Activated CD4-positive, alpha-beta memory T cell treated with anti-CD3 and anti-CD28 coated beads for 36 hours (primary cell): ENCODE results near the gene GALK1. TPM values are rescaled to one million over a fixed set of nuclear protein-coding genes. Genes with fewer than 3 reads are reported as not detected.

Experiments
- CTCF ChIA-PET: fragments of 350-600 bp; sonication (Branson Sonifier 250); formaldehyde crosslinking; loops from one replicate; lab custom pipeline; 2021; ENCODE audit warnings: antibody characterized with exemption, inconsistent platforms; lab: Charles Lee
- POLR2A ChIA-PET: fragments of 350-600 bp; sonication (Branson Sonifier 250); formaldehyde crosslinking; loops from one replicate; lab custom pipeline; 2021; ENCODE audit warnings: antibody characterized with exemption; lab: Charles Lee
- DNase-seq: peaks from one replicate; pipeline ENCODE4 v3.0.0-alpha.2; 2020
- H3K27ac Mint-ChIP-seq: one replicate; pipeline ENCODE4 v1.8.0; 2021; ENCODE audit warnings: mixed read lengths
- H3K27me3 Mint-ChIP-seq: one replicate; pipeline ENCODE4 v1.8.0; 2021; ENCODE audit warnings: mixed read lengths
- H3K36me3 Mint-ChIP-seq: one replicate; pipeline ENCODE4 v1.8.0; 2021; ENCODE audit warnings: mixed read lengths
- H3K4me1 Mint-ChIP-seq: one replicate; pipeline ENCODE4 v1.8.0; 2021; ENCODE audit warnings: low read depth, mixed read lengths
- H3K4me3 Mint-ChIP-seq: one replicate; pipeline ENCODE4 v1.8.0; 2021; ENCODE audit warnings: mild to moderate bottlenecking, mixed read lengths
- H3K9me3 Mint-ChIP-seq: one replicate; pipeline ENCODE4 v1.8.0; 2021; ENCODE audit warnings: mixed read lengths
- intact Hi-C: fragments of 100-400 bp; cut with micrococcal nuclease; formaldehyde crosslinking; loops from one replicate; pipeline ENCODE4 v1.15.1; 2023
- total RNA-seq, 2 experiments: library from RNA; stranded (reverse); gene quantifications; one replicate each; pipeline ENCODE4 v1.2.3, GENCODE V29; 2021

Gene GALK1
- total RNA-seq, 2 experiments from 2014 or later: 69.3 to 69.7 TPM

DNA sequence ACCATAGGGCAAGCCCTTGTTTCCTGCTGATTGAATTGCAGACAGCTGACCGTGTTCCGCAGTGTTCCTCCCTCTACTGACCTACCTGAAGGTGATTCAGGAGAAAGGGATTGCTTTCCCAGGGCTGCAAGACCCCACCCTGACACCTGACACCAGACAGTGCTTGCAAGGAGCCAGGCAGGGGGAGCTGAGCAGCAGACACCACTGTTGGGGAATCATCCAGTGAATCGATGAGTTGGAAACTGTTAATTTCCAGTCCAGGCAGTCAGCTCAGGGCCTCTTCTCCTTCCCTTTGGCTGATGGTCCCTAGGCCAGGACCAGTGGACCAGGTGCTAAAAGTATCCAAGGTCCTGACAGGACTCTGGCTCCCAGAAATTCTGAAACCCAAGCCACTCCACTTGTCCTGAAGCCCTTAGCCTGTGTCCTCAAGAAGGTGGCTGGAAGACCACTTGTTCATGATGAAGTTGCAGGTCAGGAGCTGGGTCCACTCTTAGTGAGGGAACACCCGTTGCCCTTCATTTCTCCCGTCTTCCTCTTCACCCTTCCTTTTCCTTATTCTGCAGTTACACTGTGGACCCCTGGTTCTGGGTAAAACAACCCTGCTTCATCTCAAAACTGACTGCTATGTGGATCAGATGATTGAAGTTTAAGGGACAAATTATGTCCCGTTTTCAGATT is 10.1 kb upstream of the GALK1 start:
- CTCF ChIA-PET: interaction anchor here (1.7 to 4.2 kb wide), 5 partner anchors 10 to 52 kb away, joined by 6 to 35 read pairs (median 17); partner anchors contain the start of gene GALK1
- peaks cover 40% of the 10 kb centered on the region for H3K36me3 Mint-ChIP-seq
- H3K9me3 Mint-ChIP-seq: no peaks in the 10 kb centered on the region
- peaks cover 27% of the 10 kb centered on the region for H3K4me1 Mint-ChIP-seq
- intact Hi-C loops: no loop called here
- peak overlapping the region; percentile 9 for H3K4me3 Mint-ChIP-seq
- H3K27ac Mint-ChIP-seq: peak overlapping the region; percentile 96
- peaks cover 4% of the 10 kb centered on the region for H3K27me3 Mint-ChIP-seq
- DNase-seq: no peak
- POLR2A ChIA-PET: interaction anchor here (0.7 to 5.4 kb wide), 11 partner anchors 8 to 74 kb away, joined by 3 to 69 read pairs (median 6); partner anchors contain the start of genes GALK1, UNC13D and UNK

DNA sequence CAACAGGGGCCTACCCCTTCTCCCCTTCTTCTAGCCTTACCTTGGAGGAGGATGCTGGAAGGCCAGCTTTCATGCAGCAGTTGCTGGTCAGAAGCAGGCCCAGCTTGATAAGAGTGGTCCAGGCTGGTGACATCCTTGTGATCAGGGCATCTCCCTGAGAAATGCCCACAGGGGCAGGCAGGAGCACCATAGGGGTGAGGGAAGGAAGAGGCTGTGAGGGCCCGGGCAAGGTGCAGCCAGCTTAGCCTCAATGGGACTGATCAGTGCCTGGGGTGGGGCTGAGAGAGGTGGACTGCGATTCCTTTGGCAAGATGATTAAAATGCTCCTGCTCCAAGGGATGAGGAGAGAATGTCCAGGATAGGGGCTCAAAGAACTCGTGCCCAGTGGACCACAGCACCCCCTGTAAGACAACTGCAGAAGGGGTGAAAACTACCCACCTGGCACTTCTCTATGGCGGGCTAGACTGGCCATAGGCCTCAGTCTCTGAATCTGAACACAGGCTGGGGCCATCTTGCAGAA is 9.5 kb upstream of the GALK1 start:
- ChIA-PET CTCF (interaction anchor here (1.7 to 3.2 kb wide), 4 partner anchors 10 to 53 kb away, joined by 6 to 19 read pairs (median 14); partner anchors contain the start of gene GALK1), POLR2A (interaction anchor here (0.7 to 5.4 kb wide), 7 partner anchors 8 to 56 kb away, joined by 3 to 69 read pairs (median 11); partner anchors contain the start of genes GALK1 and UNK)
- DNase-seq: no peak
- Mint-ChIP-seq H3K4me3 (no peak overlapping the region), H3K9me3 (no peaks in the 10 kb centered on the region), H3K27ac (peak overlapping the region; percentile 96), H3K36me3 (peaks cover 37% of the 10 kb centered on the region), H3K27me3 (peaks cover 2% of the 10 kb centered on the region), H3K4me1 (peaks cover 24% of the 10 kb centered on the region)
- intact Hi-C loops: no loop called here

DNA sequence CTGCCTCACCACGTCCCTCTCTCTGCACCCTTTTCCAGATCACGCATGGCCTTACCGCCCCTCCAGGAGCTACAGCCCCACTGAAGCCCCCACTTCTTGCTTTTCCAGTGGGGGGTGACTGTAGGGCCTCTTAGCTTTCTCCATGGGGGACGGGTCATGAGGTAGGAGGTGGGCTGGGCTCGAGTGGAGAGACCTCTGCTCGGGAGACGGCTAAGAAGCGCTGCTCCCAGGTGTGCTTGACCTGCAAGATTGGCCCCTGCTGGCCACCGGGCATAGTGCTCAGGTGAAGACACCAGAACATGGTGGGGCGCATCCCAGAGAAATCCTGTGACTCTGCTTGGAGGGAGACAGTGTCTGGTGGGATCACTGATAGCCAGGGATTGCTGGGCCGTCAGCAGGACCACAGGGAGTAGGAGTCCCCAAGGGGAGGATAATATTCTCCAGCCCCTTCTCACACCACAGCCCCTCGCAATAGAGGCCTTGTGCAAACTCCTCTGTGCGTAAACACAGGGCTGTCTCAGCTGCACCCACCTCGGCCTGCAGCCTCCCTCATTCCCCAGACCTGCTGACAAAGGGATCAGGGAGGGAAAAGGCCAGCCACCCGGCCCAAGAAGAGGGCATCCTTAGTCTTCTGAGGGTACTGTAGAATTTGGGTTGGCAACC is 8.9 kb upstream of the GALK1 start:
- Mint-ChIP-seq H3K27ac (no peak overlapping the region), H3K4me3 (no peak overlapping the region), H3K27me3 (peaks cover 2% of the 10 kb centered on the region), H3K9me3 (no peaks in the 10 kb centered on the region), H3K36me3 (peaks cover 36% of the 10 kb centered on the region), H3K4me1 (peaks cover 24% of the 10 kb centered on the region)
- DNase-seq: no peak
- CTCF ChIA-PET: interaction anchor here (0.9 to 3.2 kb wide), 4 partner anchors 10 to 122 kb away, joined by 3 to 19 read pairs (median 12); partner anchors contain the start of gene GALK1
- intact Hi-C loops: no loop called here
- POLR2A ChIA-PET: interaction anchor here (0.8 to 5.4 kb wide), 6 partner anchors 9 to 53 kb away, joined by 3 to 69 read pairs (median 12); partner anchors contain the start of genes GALK1 and UNK

DNA sequence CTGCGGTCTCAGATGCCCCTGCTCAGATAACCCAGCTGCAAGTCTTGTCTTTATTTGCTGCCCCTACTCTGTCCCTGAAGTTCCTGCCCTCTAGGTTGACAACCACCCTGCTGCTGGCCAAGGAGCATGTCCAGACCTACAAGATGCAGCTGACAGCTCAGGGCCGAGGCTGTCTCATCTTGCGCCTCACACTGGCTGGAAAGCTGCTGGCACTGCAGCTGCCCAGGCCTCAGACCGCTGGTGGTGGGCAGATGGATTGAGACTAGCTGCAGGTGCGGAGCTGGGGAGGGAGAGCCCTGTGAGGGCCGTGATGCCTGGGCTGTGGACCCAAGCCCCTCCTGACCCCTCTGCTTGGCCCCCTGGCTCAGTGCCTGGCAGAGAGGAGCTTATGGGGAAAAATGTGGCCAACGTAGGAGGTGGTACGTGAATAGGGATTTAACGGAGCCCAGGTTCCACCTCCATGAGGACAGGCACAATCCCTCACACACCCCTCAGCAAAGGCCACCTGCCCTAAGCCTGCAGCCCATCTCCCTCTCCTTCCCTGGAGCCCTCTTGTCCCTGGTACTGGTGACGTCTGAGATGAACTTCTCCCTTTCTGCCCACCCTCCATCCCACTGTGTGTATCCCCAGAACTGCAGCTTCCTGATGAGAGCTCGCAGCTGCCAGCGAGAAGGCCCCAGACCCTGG is 8.3 kb upstream of the GALK1 start:
- intact Hi-C loops: no loop called here
- Mint-ChIP-seq H3K4me3 (no peak overlapping the region), H3K27ac (no peak overlapping the region), H3K4me1 (peaks cover 22% of the 10 kb centered on the region), H3K27me3 (no peaks in the 10 kb centered on the region), H3K9me3 (no peaks in the 10 kb centered on the region), H3K36me3 (peaks cover 29% of the 10 kb centered on the region)
- ChIA-PET CTCF (interaction anchor here (0.9 to 3.2 kb wide), 6 partner anchors 9 to 123 kb away, joined by 3 to 19 read pairs (median 4); partner anchors contain the start of gene GALK1), POLR2A (interaction anchor here (0.8 to 5.4 kb wide), 5 partner anchors 8 to 19 kb away, joined by 3 to 69 read pairs (median 4); partner anchors contain the start of genes GALK1 and UNK)
- DNase-seq: no peak

GRCh38 chr17:75771334-75772281 is 6.6 kb upstream of the GALK1 start:
- no peaks in the 10 kb centered on the region for H3K9me3 Mint-ChIP-seq
- POLR2A ChIA-PET: interaction anchor here (1.7 kb wide), 1 partner anchor 15 kb away, joined by 5 read pairs; no protein-coding TSS in a partner anchor

DNA sequence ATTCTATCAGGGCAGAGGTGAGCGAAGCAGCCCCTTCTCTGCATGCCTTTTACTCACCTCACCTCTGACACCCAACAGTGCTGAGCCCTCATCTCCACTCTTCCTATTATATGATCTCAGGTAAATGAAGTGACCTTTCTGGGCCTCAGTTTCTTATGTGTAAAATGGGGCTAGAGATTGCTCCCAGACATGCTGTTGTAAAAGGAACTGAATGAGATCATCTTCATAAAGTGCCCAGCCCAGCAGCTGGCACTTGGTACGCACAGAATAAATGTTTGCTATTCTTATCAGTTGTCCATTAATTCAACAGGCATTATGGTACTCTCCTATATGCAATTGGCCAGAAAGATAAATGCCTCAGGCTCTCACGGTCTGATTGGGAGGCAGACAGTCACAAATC is 4.5 kb upstream of the GALK1 start:
- Mint-ChIP-seq H3K27ac (no peak overlapping the region), H3K36me3 (peaks cover 2% of the 10 kb centered on the region), H3K27me3 (no peaks in the 10 kb centered on the region), H3K9me3 (no peaks in the 10 kb centered on the region), H3K4me1 (no peaks in the 10 kb centered on the region), H3K4me3 (no peak overlapping the region)
- POLR2A ChIA-PET: interaction anchor here (1.3 to 1.5 kb wide), 2 partner anchors 9 to 11 kb away, joined by 3 to 5 read pairs; no protein-coding TSS in a partner anchor
- CTCF ChIA-PET: interaction anchor here (1.3 kb wide), 1 partner anchor 16 kb away, joined by 10 read pairs; no protein-coding TSS in a partner anchor
- intact Hi-C loops: no loop called here
- no peak for DNase-seq

More at GRCh38 chr17:75771334-75772281, 6.6 kb upstream of the GALK1 start:
- Mint-ChIP-seq H3K36me3 (peaks cover 13% of the 10 kb centered on the region), H3K27ac (no peak overlapping the region), H3K4me3 (no peak overlapping the region), H3K4me1 (peaks cover 7% of the 10 kb centered on the region), H3K27me3 (no peaks in the 10 kb centered on the region)
- DNase-seq: no peak
- CTCF ChIA-PET: interaction anchor here (1.3 kb wide), 2 partner anchors 79 to 84 kb away, joined by 3 to 4 read pairs; partner anchors contain the start of gene WBP2
- intact Hi-C loops: no loop called here

DNA sequence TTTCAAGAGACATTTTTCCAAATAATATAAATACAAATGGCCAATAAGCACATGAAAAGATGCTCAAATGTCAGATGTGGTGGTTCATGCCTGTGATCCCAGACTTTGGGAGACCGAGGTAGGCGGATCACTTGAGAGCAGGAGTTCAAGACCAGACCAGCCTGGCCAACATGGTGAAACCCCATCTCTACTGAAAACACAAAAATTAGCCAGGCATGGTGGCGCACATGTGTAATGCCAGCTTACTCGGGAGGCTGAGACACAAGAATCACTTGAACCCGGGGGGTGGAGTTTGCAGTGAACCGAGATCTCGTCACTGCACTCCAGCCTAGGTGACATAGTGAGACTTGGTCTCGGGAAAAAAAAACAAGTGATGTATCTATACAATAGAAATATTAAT is 2.9 kb upstream of the GALK1 start:
- intact Hi-C loops: no loop called here
- H3K9me3 Mint-ChIP-seq: no peaks in the 10 kb centered on the region
- H3K27ac Mint-ChIP-seq: no peak overlapping the region
- H3K27me3 Mint-ChIP-seq: no peaks in the 10 kb centered on the region
- DNase-seq: no peak
- POLR2A ChIA-PET: no interaction called here
- CTCF ChIA-PET: interaction anchor here (0.8 kb wide), 1 partner anchor 15 kb away, joined by 3 read pairs; no protein-coding TSS in a partner anchor
- H3K36me3 Mint-ChIP-seq: no peaks in the 10 kb centered on the region
- H3K4me1 Mint-ChIP-seq: peaks cover 8% of the 10 kb centered on the region
- H3K4me3 Mint-ChIP-seq: no peak overlapping the region

- intact Hi-C loops: loop anchor here (1.0 to 2.0 kb wide), 2 partner anchors 13 to 61 kb away; a partner anchor contains a TSS
- peaks cover 11% of the 10 kb centered on the region for H3K4me1 Mint-ChIP-seq
- H3K36me3 Mint-ChIP-seq: peaks cover 6% of the 10 kb centered on the region
- H3K9me3 Mint-ChIP-seq: no peaks in the 10 kb centered on the region
- ChIA-PET POLR2A (interaction anchor here (0.6 to 3.7 kb wide), 7 partner anchors 9 to 645 kb away, joined by 3 to 69 read pairs (median 5); partner anchors contain the start of gene SAP30BP), CTCF (interaction anchor here (0.9 to 5.8 kb wide), 12 partner anchors 8 to 133 kb away, joined by 3 to 89 read pairs (median 14); partner anchors contain the start of gene SMIM5)
- no peak overlapping the region for H3K27ac Mint-ChIP-seq
- no peaks in the 10 kb centered on the region for H3K27me3 Mint-ChIP-seq
- DNase-seq: no peak
- no peak overlapping the region for H3K4me3 Mint-ChIP-seq
Measured at GRCh38 chr17:75765981-75766380, 989 bp upstream of the GALK1 start.

GRCh38 chr17:75764417-75764710 is 628 bp downstream of the GALK1 start:
- no peak for DNase-seq
- intact Hi-C loops: loop anchor here (2.0 kb wide), 1 partner anchor 62 kb away; no protein-coding TSS in a partner anchor
- peaks cover 6% of the 10 kb centered on the region for H3K36me3 Mint-ChIP-seq
- POLR2A ChIA-PET: interaction anchor here (0.9 to 3.7 kb wide), 9 partner anchors 11 to 132 kb away, joined by 3 to 69 read pairs (median 4); partner anchors contain the start of genes TRIM65 and WBP2
- CTCF ChIA-PET: interaction anchor here (0.6 to 5.8 kb wide), 27 partner anchors 9 to 921 kb away, joined by 3 to 89 read pairs (median 6); partner anchors contain the start of genes SMIM5, TRIM65 and WBP2
- peak overlapping the region; percentile 79 for H3K4me3 Mint-ChIP-seq
- H3K27ac Mint-ChIP-seq: peak overlapping the region; percentile 71
- peaks cover 11% of the 10 kb centered on the region for H3K4me1 Mint-ChIP-seq
- H3K27me3 Mint-ChIP-seq: no peaks in the 10 kb centered on the region
- H3K9me3 Mint-ChIP-seq: no peaks in the 10 kb centered on the region
